MM.1S (cell line): ENCODE data around the gene MAP4.

Experiments used
- DNase-seq: peaks from one replicate; pipeline ENCODE4 v3.0.0-alpha.2; 2015
- H2AFZ ChIP-seq: fragments of 300-600 bp; sonication (generic); 2 replicates; pipeline ENCODE4 v1.6.0; 2016; ENCODE audit warnings: antibody characterized with exemption, low read length
- H3F3A ChIP-seq: fragments of 300-600 bp; sonication (generic); 2 replicates; pipeline ENCODE4 v1.6.1; 2016; ENCODE audit warnings: mild to moderate bottlenecking, antibody characterized with exemption, low read length, moderate library complexity, mixed read lengths; ENCODE audit not compliant: insufficient read depth
- H3K27ac ChIP-seq: fragments of 300-600 bp; sonication (generic); 2 replicates; pipeline ENCODE4 v1.5.1; 2016; ENCODE audit warnings: mild to moderate bottlenecking, low read length
- H3K27me3 ChIP-seq: fragments of 300-600 bp; sonication (generic); replicated peaks from 2 replicates; pipeline ENCODE4 v1.6.0; 2016; ENCODE audit warnings: low read length; ENCODE audit not compliant: insufficient read depth
- H3K36me3 ChIP-seq: fragments of 300-600 bp; sonication (generic); replicated peaks from 2 replicates; pipeline ENCODE4 v1.6.1; 2016; ENCODE audit warnings: mild to moderate bottlenecking, low read length, mixed read lengths; ENCODE audit not compliant: insufficient read depth
- H3K4me1 ChIP-seq: fragments of 300-600 bp; sonication (generic); 2 replicates; pipeline ENCODE4 v1.6.1; 2016; ENCODE audit warnings: low read length, mixed read lengths
- H3K4me2 ChIP-seq: fragments of 300-600 bp; sonication (generic); 2 replicates; pipeline ENCODE4 v1.6.0; 2016; ENCODE audit warnings: low read depth, low read length
- H3K4me3 ChIP-seq: fragments of 300-600 bp; sonication (generic); 2 replicates; pipeline ENCODE4 v1.5.1; 2016; ENCODE audit warnings: low read length, mixed read lengths
- H3K79me2 ChIP-seq: fragments of 300-600 bp; sonication (generic); 2 replicates; pipeline ENCODE4 v1.6.1; 2016; ENCODE audit warnings: mixed run types, low read length, mixed read lengths
- H3K9ac ChIP-seq: fragments of 300-600 bp; sonication (generic); 2 replicates; pipeline ENCODE4 v1.6.1; 2016; ENCODE audit warnings: low read length, mixed read lengths
- H3K9me2 ChIP-seq: fragments of 300-600 bp; sonication (generic); replicated peaks from 2 replicates; pipeline ENCODE4 v1.6.1; 2016; ENCODE audit warnings: mild to moderate bottlenecking, low read length, mixed read lengths; ENCODE audit not compliant: insufficient read depth
- H3K9me3 ChIP-seq: fragments of 300-600 bp; sonication (generic); replicated peaks from 2 replicates; pipeline ENCODE4 v1.6.1; 2016; ENCODE audit warnings: mild to moderate bottlenecking, low read length, mixed read lengths; ENCODE audit not compliant: insufficient read depth
- H4K20me1 ChIP-seq: fragments of 300-600 bp; sonication (generic); 2 replicates; pipeline ENCODE4 v1.6.1; 2016; ENCODE audit warnings: mild to moderate bottlenecking, low read length, moderate library complexity, mixed read lengths; ENCODE audit not compliant: insufficient read depth
- EZH2 ChIP-seq: fragments of 300-600 bp; sonication (generic); optimal IDR thresholded peaks from 2 replicates; pipeline ENCODE3; 2017; ENCODE audit warnings: low read depth, mild to moderate bottlenecking, antibody characterized with exemption, low read length, mixed read lengths
- EZH2phosphoT487 ChIP-seq: fragments of 300-600 bp; sonication (generic); IDR thresholded peaks from 2 replicates; pipeline ENCODE4 v1.6.1; 2018; ENCODE audit warnings: antibody characterized with exemption, low read length
- TF ChIP-seq, protein P1 (sequence below): fragments of 300-600 bp; sonication (generic); IDR thresholded peaks from 2 replicates; pipeline ENCODE4 v1.5.1; 2016; ENCODE audit warnings: antibody characterized with exemption, low read length, mixed read lengths

The MAP4 gene

DNA sequence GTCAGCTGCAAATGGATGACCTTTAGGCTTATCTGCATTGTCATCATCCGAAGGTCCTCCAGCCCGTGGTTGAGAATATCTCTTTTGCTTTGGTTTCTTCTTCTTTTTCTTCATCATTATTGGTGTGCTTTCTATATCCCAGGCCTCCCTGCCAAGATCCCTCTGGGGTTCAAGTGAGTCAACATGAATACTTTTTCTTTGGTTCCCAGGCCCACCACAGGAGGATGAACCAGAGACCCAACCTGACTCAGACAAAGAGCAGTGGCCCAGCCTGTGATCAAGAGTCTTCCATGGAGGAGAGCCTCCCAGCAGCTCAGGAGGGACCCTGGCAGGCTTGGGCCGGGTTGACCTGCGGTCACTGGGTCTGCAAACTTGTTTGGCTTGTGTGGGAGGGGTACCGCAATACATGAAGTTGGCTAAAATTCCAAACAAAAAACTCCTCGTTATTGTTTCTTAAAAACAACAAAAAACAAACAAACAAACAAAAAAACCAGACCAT, 104.2 kb downstream of the MAP4 start:
- H3K9me2 ChIP-seq: no peaks in the 10 kb centered on the region
- no peaks in the 10 kb centered on the region for H3K9me3 ChIP-seq
- no peak for TF ChIP-seq EZH2phosphoT487
- no peak overlapping the region for H3K27ac ChIP-seq
- H3K36me3 ChIP-seq: peaks cover 3% of the 10 kb centered on the region; the same call in 1 of the 2 replicates
- H3K4me3 ChIP-seq: no peak overlapping the region
- H2AFZ ChIP-seq: no peak overlapping the region
- no peak for DNase-seq
- H3K27me3 ChIP-seq: no peaks in the 10 kb centered on the region
- no peak overlapping the region for H3K4me2 ChIP-seq
- H3K4me1 ChIP-seq: no peaks in the 10 kb centered on the region
- H4K20me1 ChIP-seq: no peaks in the 10 kb centered on the region; the same call in 1 of the 2 replicates
- H3K9ac ChIP-seq: no peak overlapping the region
- H3F3A ChIP-seq: no peaks in the 10 kb centered on the region
- no peaks in the 10 kb centered on the region for H3K79me2 ChIP-seq

DNA sequence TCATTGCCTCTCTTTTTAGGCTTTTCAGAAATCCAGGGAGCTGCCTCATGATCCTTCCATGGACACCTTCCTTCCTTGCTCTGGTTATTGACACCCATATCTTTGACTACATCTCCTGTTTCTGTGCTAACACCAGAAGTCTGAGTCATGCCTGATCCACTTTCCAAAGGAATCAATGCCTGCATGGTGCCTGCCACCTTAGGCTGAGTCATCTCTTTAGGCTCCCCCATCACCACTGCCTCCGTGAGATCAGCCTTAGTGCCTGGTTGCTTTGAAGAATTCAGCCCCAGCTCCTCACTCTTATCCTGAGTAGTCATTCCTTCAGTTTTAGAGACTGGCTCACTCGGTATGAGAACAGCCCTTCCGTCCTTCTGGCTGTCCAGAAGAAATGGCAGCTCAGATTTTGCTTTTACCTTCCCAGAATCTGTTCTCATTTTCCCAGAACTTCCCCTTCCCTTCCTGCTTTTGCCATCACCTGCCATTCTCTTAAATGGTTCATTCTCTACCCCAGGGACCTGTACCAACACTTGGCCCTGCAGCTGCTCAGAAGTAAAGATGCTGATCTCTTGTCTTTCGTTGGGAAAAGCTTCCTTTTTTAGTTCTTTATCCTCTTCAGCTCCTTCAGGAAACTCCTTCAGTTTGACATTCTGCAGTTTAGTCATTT, 105.3 kb downstream of the MAP4 start:
- H3K9ac ChIP-seq: no peak overlapping the region
- TF ChIP-seq, protein P1, sequence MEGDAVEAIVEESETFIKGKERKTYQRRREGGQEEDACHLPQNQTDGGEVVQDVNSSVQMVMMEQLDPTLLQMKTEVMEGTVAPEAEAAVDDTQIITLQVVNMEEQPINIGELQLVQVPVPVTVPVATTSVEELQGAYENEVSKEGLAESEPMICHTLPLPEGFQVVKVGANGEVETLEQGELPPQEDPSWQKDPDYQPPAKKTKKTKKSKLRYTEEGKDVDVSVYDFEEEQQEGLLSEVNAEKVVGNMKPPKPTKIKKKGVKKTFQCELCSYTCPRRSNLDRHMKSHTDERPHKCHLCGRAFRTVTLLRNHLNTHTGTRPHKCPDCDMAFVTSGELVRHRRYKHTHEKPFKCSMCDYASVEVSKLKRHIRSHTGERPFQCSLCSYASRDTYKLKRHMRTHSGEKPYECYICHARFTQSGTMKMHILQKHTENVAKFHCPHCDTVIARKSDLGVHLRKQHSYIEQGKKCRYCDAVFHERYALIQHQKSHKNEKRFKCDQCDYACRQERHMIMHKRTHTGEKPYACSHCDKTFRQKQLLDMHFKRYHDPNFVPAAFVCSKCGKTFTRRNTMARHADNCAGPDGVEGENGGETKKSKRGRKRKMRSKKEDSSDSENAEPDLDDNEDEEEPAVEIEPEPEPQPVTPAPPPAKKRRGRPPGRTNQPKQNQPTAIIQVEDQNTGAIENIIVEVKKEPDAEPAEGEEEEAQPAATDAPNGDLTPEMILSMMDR: no peak
- TF ChIP-seq EZH2phosphoT487: no peak
- no peaks in the 10 kb centered on the region for H3K9me2 ChIP-seq
- no peaks in the 10 kb centered on the region for H3K4me1 ChIP-seq
- H3K79me2 ChIP-seq: no peaks in the 10 kb centered on the region
- H3K27ac ChIP-seq: no peak overlapping the region
- DNase-seq: no peak
- peaks cover 3% of the 10 kb centered on the region; the same call in 1 of the 2 replicates for H3K36me3 ChIP-seq
- H3K4me3 ChIP-seq: no peak overlapping the region
- no peak overlapping the region for H3K4me2 ChIP-seq
- no peak overlapping the region for H2AFZ ChIP-seq
- H4K20me1 ChIP-seq: no peaks in the 10 kb centered on the region; the same call in 1 of the 2 replicates
- H3F3A ChIP-seq: no peaks in the 10 kb centered on the region
- H3K27me3 ChIP-seq: no peaks in the 10 kb centered on the region
- H3K9me3 ChIP-seq: no peaks in the 10 kb centered on the region

DNA sequence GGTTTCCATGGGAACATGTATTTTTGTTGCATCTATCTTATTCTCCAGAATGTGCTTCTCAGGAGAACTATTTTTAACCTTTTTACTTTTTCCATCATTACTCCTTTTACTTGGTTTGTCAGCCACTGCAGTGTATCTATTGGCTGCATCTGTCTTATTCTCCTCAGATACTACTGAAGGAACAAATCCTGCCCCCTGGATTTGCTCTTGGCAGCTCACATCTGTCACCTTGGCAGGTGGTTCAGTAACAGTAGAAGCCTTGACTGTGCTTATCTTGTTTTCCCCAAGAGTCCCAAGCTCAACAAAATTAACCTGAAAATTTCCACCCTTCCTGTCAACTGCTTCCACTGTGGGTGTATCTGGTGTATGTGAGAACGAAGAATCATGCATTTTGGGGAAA, 106.0 kb downstream of the MAP4 start:
- no peak overlapping the region for H3K27ac ChIP-seq
- no peaks in the 10 kb centered on the region for H3K9me2 ChIP-seq
- H3K4me2 ChIP-seq: no peak overlapping the region
- H3F3A ChIP-seq: no peaks in the 10 kb centered on the region
- no peaks in the 10 kb centered on the region for H3K27me3 ChIP-seq
- H4K20me1 ChIP-seq: no peaks in the 10 kb centered on the region; the same call in 1 of the 2 replicates
- no peaks in the 10 kb centered on the region for H3K79me2 ChIP-seq
- no peak overlapping the region for H3K9ac ChIP-seq
- no peak overlapping the region for H3K4me3 ChIP-seq
- no peaks in the 10 kb centered on the region for H3K9me3 ChIP-seq
- no peaks in the 10 kb centered on the region for H3K4me1 ChIP-seq
- H3K36me3 ChIP-seq: peaks cover 3% of the 10 kb centered on the region; the same call in 1 of the 2 replicates
- no peak for DNase-seq
- no peak overlapping the region for H2AFZ ChIP-seq
- no peak for TF ChIP-seq EZH2phosphoT487
- TF ChIP-seq, protein P1: no peak
- no peak for TF ChIP-seq EZH2

DNA sequence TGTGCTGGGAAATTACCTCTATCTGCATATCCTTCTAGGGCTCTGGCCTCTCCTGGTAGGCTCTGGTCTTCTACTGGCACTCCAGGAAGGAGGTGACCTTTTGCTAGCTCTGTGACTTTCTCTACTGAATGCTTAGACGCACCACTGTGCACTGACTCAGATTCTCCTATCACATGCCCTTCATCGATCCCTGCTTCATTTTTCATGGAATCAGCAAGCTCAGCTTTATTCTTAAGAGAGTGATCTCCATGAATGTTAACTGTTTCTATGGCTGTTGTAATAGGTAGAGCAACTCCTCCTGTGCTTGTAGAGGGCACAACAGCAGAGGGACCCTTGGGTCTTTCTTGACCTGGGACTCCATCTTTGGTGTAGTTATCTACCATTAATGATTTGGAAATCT, 106.6 kb downstream of the MAP4 start:
- Histone ChIP-seq H3K9ac (no peak overlapping the region), H3K4me3 (no peak overlapping the region), H2AFZ (no peak overlapping the region), H3F3A (no peaks in the 10 kb centered on the region), H3K9me3 (no peaks in the 10 kb centered on the region), H3K9me2 (no peaks in the 10 kb centered on the region), H3K4me1 (no peaks in the 10 kb centered on the region), H3K4me2 (no peak overlapping the region), H3K36me3 (peaks cover 3% of the 10 kb centered on the region; the same call in 1 of the 2 replicates), H3K27me3 (no peaks in the 10 kb centered on the region), H4K20me1 (no peaks in the 10 kb centered on the region; the same call in 1 of the 2 replicates), H3K79me2 (no peaks in the 10 kb centered on the region), H3K27ac (no peak overlapping the region)
- no peak for DNase-seq
- TF ChIP-seq EZH2phosphoT487 (no peak), EZH2 (no peak)
- TF ChIP-seq, protein P1: no peak
